ENCODE results near the gene EAF1. TPM values are rescaled to one million over a fixed set of nuclear protein-coding genes. Genes with fewer than 3 reads are reported as not detected.

Gene EAF1
- total and polyA plus RNA-seq, 2 experiments from 2014 or later, result 9.4 to 45.4 TPM

GRCh38 chr3:15427981-15428380 is 583 bp downstream of the EAF1 start (continued):
- TF ChIP-seq REST (IDR thresholded peaks at IDR 0.05; ENCODE audit: unreplicated experiment), result no peak
- no peak for TF ChIP-seq NANOG (IDR thresholded peaks at IDR 0.05; ENCODE audit: borderline replicate concordance)

- no peak for ATAC-seq
- TF ChIP-seq NANOG (IDR thresholded peaks at IDR 0.05; ENCODE audit: borderline replicate concordance) (no peak), EZH2phosphoT487 (IDR thresholded peaks at IDR 0.05; ENCODE audit: unreplicated experiment) (no peak), REST (IDR thresholded peaks at IDR 0.05; ENCODE audit: unreplicated experiment) (no peak), EZH2 (IDR thresholded peaks at IDR 0.05; ENCODE audit: low read depth, unreplicated experiment) (no peak), ZNF462 (CRISPR knock-in tag; IDR thresholded peaks at IDR 0.05) (no peak), CTCF (conservative IDR thresholded peaks at IDR 0.05; ENCODE audit: low read depth in 2 of 2) (no peak), ZNF331 (CRISPR knock-in tag; IDR thresholded peaks at IDR 0.05; ENCODE audit: low read depth) (no peak), POLR2AphosphoS5 (IDR thresholded peaks at IDR 0.05; ENCODE audit: low read depth) (no peak)
Measured at GRCh38 chr3:15428539-15428938, 1.1 kb downstream of the EAF1 start.

More at GRCh38 chr3:15428539-15428938, 1.1 kb downstream of the EAF1 start:
- Histone ChIP-seq H3K79me2 (replicated peaks; ENCODE audit: insufficient read depth) (peaks cover 69% of the 10 kb centered on the region), H3K4me1 (ENCODE audit: insufficient read depth) (peaks cover 19% of the 10 kb centered on the region), H2AFZ (no peak overlapping the region), H3K27ac (ENCODE audit: low read depth) (no peak overlapping the region), H3K36me3 (ENCODE audit: insufficient read depth) (peaks cover 30% of the 10 kb centered on the region), H3F3A (replicated peaks; ENCODE audit: low read depth) (peaks cover 3% of the 10 kb centered on the region; the same call in 1 of the 2 replicates), H3K4me2 (peak overlapping the region; percentile 94), H4K20me1 (replicated peaks; ENCODE audit: insufficient read depth) (peaks cover 14% of the 10 kb centered on the region), H3K9me2 (ENCODE audit: insufficient read depth) (no peaks in the 10 kb centered on the region), H3K4me3 (peak overlapping the region; percentile 96), H3K27me3 (ENCODE audit: insufficient read depth) (no peaks in the 10 kb centered on the region)
- no peaks in the 10 kb centered on the region; the same call in 2 of the 3 replicates for H3K9me3 Mint-ChIP-seq
- peaks cover 29% of the 10 kb centered on the region for H3K36me3 Mint-ChIP-seq (ENCODE audit: low read depth)
- H3K4me1 Mint-ChIP-seq, result peaks cover 22% of the 10 kb centered on the region
- peak overlapping the region; percentile 98 for H3K27ac Mint-ChIP-seq
- peaks cover 8% of the 10 kb centered on the region for H3K27me3 Mint-ChIP-seq (ENCODE audit: insufficient read depth, low read depth, poor library complexity)
- peak overlapping the region; percentile 94 for H3K4me3 Mint-ChIP-seq
- no peak for DNase-seq (ENCODE audit: low spot score)
